AG09319 (cell line): ENCODE results near the gene SUSD4.

Source experiments
- DNase-seq: peaks from one replicate; pipeline ENCODE4 v3.0.0-alpha.2; 2010; ENCODE audit warnings: low read depth; ENCODE audit errors: extremely low read depth
- TF ChIP-seq, protein P1 (sequence below): IDR thresholded peaks from 2 replicates; pipeline ENCODE4 v1.5.1; 2011; ENCODE audit warnings: low read depth, mild to moderate bottlenecking, inconsistent platforms, low read length, moderate library complexity

Gene SUSD4

DNA sequence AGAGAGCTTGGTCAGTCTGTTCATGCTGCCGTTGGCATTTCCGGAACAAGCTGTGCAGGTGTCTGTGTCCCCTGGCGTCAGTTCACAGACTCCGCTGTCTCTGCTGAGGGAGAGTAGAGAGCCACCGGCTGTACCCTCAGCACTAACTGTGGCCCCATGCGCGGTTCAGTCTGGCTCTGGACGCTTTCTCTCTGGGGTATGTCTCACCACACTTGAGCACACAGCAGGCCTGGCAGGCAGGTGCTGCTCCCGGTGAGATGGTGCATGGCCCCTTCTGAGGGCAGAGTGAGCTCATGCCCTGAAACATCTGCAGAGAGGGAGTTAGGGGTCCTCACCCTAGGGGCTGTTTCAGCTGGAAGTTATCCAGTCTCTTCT is 161.0 kb downstream of the SUSD4 start:
- DNase-seq = no peak
- TF ChIP-seq, protein P1, sequence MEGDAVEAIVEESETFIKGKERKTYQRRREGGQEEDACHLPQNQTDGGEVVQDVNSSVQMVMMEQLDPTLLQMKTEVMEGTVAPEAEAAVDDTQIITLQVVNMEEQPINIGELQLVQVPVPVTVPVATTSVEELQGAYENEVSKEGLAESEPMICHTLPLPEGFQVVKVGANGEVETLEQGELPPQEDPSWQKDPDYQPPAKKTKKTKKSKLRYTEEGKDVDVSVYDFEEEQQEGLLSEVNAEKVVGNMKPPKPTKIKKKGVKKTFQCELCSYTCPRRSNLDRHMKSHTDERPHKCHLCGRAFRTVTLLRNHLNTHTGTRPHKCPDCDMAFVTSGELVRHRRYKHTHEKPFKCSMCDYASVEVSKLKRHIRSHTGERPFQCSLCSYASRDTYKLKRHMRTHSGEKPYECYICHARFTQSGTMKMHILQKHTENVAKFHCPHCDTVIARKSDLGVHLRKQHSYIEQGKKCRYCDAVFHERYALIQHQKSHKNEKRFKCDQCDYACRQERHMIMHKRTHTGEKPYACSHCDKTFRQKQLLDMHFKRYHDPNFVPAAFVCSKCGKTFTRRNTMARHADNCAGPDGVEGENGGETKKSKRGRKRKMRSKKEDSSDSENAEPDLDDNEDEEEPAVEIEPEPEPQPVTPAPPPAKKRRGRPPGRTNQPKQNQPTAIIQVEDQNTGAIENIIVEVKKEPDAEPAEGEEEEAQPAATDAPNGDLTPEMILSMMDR = no peak

DNA sequence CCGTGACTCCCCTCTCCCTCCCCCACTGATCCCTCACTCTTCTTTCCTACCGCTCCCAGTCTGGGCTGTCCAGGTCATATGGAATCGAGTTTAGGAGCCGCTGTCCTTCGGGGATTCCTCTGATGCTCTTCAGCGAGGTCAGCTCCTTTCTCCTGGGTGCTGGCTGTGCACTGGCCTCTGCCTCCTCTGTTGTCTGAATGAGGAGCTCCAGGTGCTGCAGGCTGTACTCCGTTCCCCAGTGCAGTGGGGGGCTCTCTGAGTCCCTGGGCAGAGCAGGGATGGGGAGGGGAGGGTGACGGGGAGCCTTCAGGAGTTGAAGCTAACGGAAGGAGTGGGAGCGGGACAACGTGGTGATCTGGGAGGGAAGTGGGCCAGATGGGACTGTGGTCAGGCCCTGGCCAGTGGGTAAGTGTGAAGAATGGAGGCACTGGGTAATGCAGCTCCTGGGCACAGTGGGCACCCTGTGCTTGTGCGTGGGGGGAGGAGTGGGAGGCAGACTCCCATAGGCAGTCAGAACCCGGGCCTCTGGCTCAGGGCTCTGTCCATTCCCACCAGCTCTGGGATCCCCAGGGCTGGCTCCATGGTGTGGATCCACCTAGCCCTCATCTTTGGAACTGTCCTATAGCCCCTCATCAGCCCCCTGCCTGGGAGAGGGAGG is 161.5 kb downstream of the SUSD4 start:
- no peak for DNase-seq
- TF ChIP-seq, protein P1 = no peak

DNA sequence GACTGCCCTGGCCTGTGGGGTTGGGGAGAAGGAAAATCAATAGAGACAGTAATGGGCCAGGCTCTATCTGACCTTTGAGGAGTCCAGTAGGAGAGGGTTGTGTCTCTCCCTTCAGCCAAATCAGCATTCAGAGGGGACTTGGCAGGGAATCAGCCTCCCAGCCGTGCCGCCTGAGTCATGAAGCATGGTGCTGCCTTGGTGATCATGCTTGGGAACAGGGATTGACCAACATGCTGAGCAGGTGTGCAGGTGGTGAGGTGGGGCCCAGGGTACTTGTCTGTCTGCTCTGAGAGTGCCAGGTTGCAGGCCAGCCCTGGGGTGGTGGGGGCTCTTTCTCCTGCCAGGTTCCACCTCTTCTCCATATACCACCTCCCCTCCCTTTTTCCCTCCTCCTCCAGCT is 162.0 kb downstream of the SUSD4 start:
- TF ChIP-seq, protein P1 = no peak
- DNase-seq = no peak

DNA sequence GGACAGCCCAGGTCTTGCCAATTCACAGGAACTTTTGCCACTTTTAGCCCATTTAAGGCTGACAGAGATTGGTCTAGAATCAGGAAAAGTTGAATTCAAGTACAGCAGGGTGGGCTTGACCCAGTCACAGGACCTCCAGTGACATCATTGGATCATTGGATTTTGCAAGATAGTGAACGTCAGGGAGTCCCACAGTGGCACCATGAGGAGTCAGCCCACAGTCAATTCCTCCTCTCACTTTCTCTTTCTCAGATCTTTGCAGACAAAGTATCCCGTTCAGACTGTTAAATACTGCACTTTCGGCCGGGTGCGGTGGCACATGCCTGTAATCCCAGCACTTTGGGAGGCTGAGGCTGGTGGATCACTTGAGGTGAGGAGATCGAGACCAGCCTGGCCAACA is 163.1 kb downstream of the SUSD4 start:
- DNase-seq = no peak
- TF ChIP-seq, protein P1 = no peak

DNA sequence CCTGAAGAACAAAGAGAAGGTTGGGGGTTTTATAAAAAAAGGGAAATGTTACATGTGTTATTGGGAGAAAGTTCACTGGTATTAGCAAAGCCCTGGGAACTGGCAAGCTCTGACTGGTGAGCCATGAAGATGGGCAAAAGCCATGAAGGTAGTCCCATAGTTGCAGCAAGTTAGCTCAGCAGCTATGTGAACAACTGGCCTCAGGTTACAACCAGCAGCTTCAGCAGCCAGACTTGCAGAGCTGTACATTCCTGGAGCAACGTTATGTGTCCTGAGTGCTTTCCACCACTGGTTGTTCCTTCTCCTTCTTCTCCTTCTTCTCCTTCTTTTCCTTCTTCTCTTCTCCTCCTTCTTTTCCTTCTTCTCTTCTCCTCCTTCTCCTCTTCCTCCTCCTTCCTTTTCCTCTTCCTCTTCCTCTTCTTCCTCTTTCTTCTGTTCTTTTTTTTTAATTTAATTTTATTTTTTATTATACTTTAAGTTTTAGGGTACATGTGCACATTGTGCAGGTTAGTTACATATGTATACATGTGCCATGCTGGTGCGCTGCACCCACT is 164.8 kb downstream of the SUSD4 start:
- DNase-seq = no peak
- TF ChIP-seq, protein P1 = no peak

DNA sequence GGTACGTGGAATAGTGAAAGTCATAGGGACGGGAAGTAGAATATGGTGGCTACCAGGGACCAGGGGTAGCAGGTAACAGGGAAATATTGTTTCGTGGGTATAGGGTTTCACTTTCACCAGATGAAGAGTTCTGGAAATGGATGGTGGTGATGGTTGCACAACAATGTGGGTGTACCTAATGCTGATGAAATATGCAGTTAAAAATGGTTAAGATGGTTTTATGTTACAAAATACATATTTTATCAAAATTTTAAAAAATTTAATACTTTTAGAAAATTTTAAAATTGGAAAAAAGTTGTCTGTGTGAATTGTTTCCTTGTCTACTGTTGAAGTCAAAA is 165.4 kb downstream of the SUSD4 start:
- no peak for DNase-seq
- TF ChIP-seq, protein P1 = no peak

DNA sequence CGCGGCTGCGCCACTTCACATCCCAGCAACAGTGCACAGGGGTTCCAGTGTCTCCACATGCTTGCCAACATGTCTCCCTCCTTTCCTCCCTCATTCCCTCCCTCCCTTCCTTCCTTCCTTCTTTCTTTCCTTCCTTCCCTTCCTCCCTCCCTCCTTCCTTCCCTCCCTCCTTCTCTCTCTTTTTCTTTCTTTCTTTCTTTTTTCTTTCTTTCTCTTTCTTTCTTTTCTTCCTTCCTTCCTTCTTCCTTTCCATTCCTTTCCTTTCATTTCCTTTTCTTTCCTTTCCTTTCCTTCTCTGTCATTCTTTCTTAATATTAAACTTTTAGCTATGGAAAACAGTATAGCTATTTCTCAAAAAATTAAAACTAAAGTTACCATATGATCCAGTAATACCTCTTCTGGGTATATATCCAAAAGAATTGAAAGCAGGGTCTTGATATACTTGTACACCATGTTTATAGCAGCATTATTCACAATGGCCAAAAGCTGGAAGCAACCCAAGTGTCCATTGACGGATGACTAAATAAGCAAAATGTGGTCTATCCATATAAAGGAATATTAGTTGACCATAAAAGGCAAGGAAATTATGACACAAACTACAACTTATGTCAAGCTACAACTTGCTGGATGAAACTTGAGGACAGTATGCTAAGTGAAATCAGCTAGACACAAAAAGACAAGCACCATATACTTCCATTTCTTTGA is 165.9 kb downstream of the SUSD4 start:
- no peak for DNase-seq
- TF ChIP-seq, protein P1 = no peak
